H9 (cell line): ENCODE measurements around the gene ACSL4. TPM values are rescaled to one million over a fixed set of nuclear protein-coding genes. Genes with fewer than 3 reads are reported as not detected.

Experiments
- DNase-seq: peaks from one replicate; pipeline ENCODE4 v3.0.0-alpha.2; 2017
- H2AFZ ChIP-seq: one replicate; pipeline ENCODE4 v1.6.1; 2013; ENCODE audit warnings: mild to moderate bottlenecking, low read length, control low read depth, moderate library complexity
- H2AK5ac ChIP-seq: 2 replicates; pipeline ENCODE4 v1.6.1; 2013; ENCODE audit warnings: low read length, control low read depth, mixed read lengths; ENCODE audit not compliant: insufficient read length
- H2BK120ac ChIP-seq: one replicate; pipeline ENCODE4 v1.6.1; 2013; ENCODE audit warnings: low read depth, mild to moderate bottlenecking, low read length, control low read depth, inconsistent platforms; ENCODE audit not compliant: poor library complexity, severe bottlenecking
- H2BK12ac ChIP-seq: 2 replicates; pipeline ENCODE4 v1.6.1; 2013; ENCODE audit warnings: low read length, control low read depth, mixed read lengths, low read depth; ENCODE audit not compliant: insufficient read length
- H2BK15ac ChIP-seq: 2 replicates; pipeline ENCODE4 v1.6.1; 2013; ENCODE audit warnings: low read depth, low read length, control low read depth
- H2BK20ac ChIP-seq: one replicate; pipeline ENCODE4 v1.6.1; 2013; ENCODE audit warnings: low read depth, mild to moderate bottlenecking, low read length, control low read depth, inconsistent platforms; ENCODE audit not compliant: poor library complexity, severe bottlenecking
- H2BK5ac ChIP-seq: 2 replicates; pipeline ENCODE4 v1.6.1; 2013; ENCODE audit warnings: low read length, control low read depth, mixed read lengths; ENCODE audit not compliant: insufficient read length
- H3K14ac ChIP-seq: 2 replicates; pipeline ENCODE4 v1.6.1; 2013; ENCODE audit warnings: low read length, control low read depth; ENCODE audit not compliant: insufficient read depth
- H3K18ac ChIP-seq: 2 replicates; pipeline ENCODE4 v1.6.1; 2013; ENCODE audit warnings: low read depth, mild to moderate bottlenecking, mixed read lengths, low read length, control low read depth; ENCODE audit not compliant: insufficient read length
- H3K23ac ChIP-seq: 2 replicates; pipeline ENCODE4 v1.6.1; 2013; ENCODE audit warnings: low read length, control low read depth, mixed read lengths, low read depth; ENCODE audit not compliant: insufficient read length
- H3K23me2 ChIP-seq: 2 replicates; pipeline ENCODE4 v1.6.1; 2013; ENCODE audit warnings: low read depth, mild to moderate bottlenecking, mixed read lengths, low read length, control low read depth; ENCODE audit not compliant: insufficient read length, poor library complexity, severe bottlenecking
- H3K27ac ChIP-seq: 2 replicates; pipeline ENCODE4 v1.5.1; 2013; ENCODE audit warnings: low read length, control low read depth, mixed read lengths, low read depth; ENCODE audit not compliant: insufficient read length
- H3K27me3 ChIP-seq: 2 replicates; pipeline ENCODE4 v1.6.1; 2013; ENCODE audit warnings: low read length, control low read depth, inconsistent platforms; ENCODE audit not compliant: insufficient read depth
- H3K4ac ChIP-seq: 2 replicates; pipeline ENCODE4 v1.6.1; 2013; ENCODE audit warnings: low read depth, mild to moderate bottlenecking, control low read depth, inconsistent platforms, low read length, moderate library complexity
- H3K4me1 ChIP-seq: 2 replicates; pipeline ENCODE4 v1.6.1; 2013; ENCODE audit warnings: low read length, control low read depth, inconsistent platforms; ENCODE audit not compliant: insufficient read depth
- H3K4me2 ChIP-seq: 2 replicates; pipeline ENCODE4 v1.6.1; 2013; ENCODE audit warnings: low read length, control low read depth, mixed read lengths; ENCODE audit not compliant: insufficient read length, insufficient read depth
- H3K56ac ChIP-seq: 2 replicates; pipeline ENCODE4 v1.6.1; 2013; ENCODE audit warnings: low read depth, mild to moderate bottlenecking, mixed read lengths, low read length, control low read depth; ENCODE audit not compliant: insufficient read length
- H3K79me1 ChIP-seq: 2 replicates; pipeline ENCODE4 v1.6.1; 2013; ENCODE audit warnings: low read depth, mild to moderate bottlenecking, moderate library complexity, low read length, control low read depth, inconsistent platforms; ENCODE audit not compliant: insufficient read depth, poor library complexity, severe bottlenecking
- H3K79me2 ChIP-seq: 2 replicates; pipeline ENCODE4 v1.6.1; 2013; ENCODE audit warnings: low read length, control low read depth, inconsistent platforms; ENCODE audit not compliant: insufficient read depth
- H3K9ac ChIP-seq: 2 replicates; pipeline ENCODE4 v1.6.1; 2013; ENCODE audit warnings: low read length, control low read depth, mixed read lengths; ENCODE audit not compliant: insufficient read length; ENCODE audit errors: extremely low read depth
- H3K9me3 ChIP-seq: one replicate; pipeline ENCODE4 v1.6.1; 2013; ENCODE audit warnings: low read depth, low read length, inconsistent platforms; ENCODE audit not compliant: control insufficient read depth
- H3T11ph ChIP-seq: one replicate; pipeline ENCODE4 v1.6.1; 2013; ENCODE audit warnings: mild to moderate bottlenecking, low read length, control low read depth, inconsistent platforms
- H4K20me1 ChIP-seq: one replicate; pipeline ENCODE4 v1.6.1; 2013; ENCODE audit not compliant: control insufficient read depth, insufficient read length, insufficient read depth
- H4K5ac ChIP-seq: 2 replicates; pipeline ENCODE4 v1.6.1; 2013; ENCODE audit warnings: low read depth, mild to moderate bottlenecking, mixed read lengths, low read length, control low read depth; ENCODE audit not compliant: insufficient read length
- H4K8ac ChIP-seq: replicated peaks from 2 replicates; pipeline ENCODE4 v1.6.1; 2013; ENCODE audit warnings: low read length, control low read depth, mixed read lengths, low read depth; ENCODE audit not compliant: insufficient read length
- H4K91ac ChIP-seq: 2 replicates; pipeline ENCODE4 v1.6.1; 2013; ENCODE audit warnings: low read depth, mild to moderate bottlenecking, moderate library complexity, mixed read lengths, low read length, control low read depth; ENCODE audit not compliant: insufficient read length
- H3K27ac Mint-ChIP-seq, 3 experiments: 2 replicates in 2 of 3; 3 replicates in 1 of 3; pipeline ENCODE4 v1.8.0; 2020 to 2021; ENCODE audit warnings: mixed read lengths in 3 of 3, mild to moderate bottlenecking in 1 of 3, moderate library complexity in 1 of 3
- H3K27me3 Mint-ChIP-seq: 2 replicates; pipeline ENCODE4 v1.8.0; 2021; ENCODE audit warnings: low read depth, mild to moderate bottlenecking, moderate library complexity, mixed read lengths
- H3K36me3 Mint-ChIP-seq, 3 experiments: 2 replicates in 2 of 3; 3 replicates in 1 of 3; pipeline ENCODE4 v1.8.0; 2020 to 2021; ENCODE audit warnings: low read depth in 3 of 3, mixed read lengths in 3 of 3; ENCODE audit not compliant: insufficient read depth in 1 of 3
- H3K4me1 Mint-ChIP-seq, 2 experiments: 2 replicates each; pipeline ENCODE4 v1.8.0; 2020; ENCODE audit warnings: mixed read lengths in 2 of 2
- H3K4me3 Mint-ChIP-seq, 2 experiments: 2 replicates in 1 of 2; 3 replicates in 1 of 2; pipeline ENCODE4 v1.8.0; 2020 to 2021; ENCODE audit warnings: mild to moderate bottlenecking in 2 of 2, mixed read lengths in 2 of 2, moderate library complexity in 1 of 2
- H3K9me3 Mint-ChIP-seq, 2 experiments: 2 replicates in 1 of 2; 3 replicates in 1 of 2; pipeline ENCODE4 v1.8.0; 2020; ENCODE audit warnings: mild to moderate bottlenecking in 2 of 2, mixed read lengths in 2 of 2, moderate library complexity in 1 of 2
- CTCF ChIP-seq: fragments of 200-600 bp; sonication (generic); conservative IDR thresholded peaks from 3 replicates; pipeline ENCODE4 v1.8.0; 2021; ENCODE audit warnings: antibody characterized with exemption, mild to moderate bottlenecking
- WGBS: extraction: QIAGEN DNeasy Blood & Tissue Kit; methylation state at CpG from one replicate; pipeline ENCODE4 v1.1.7; 2013; ENCODE audit warnings: missing lambda C conversion rate, low lambda C conversion rate, mixed read lengths; ENCODE audit not compliant: insufficient read length; ENCODE audit errors: extremely low coverage; 5-methylcytosine and 5-hydroxymethylcytosine counted together
- total RNA-seq: library from RNA; stranded (reverse); gene quantifications from 2 replicates; pipeline ENCODE4 v1.2.1, GENCODE V29; 2021

ACSL4 gene
- total RNA-seq, 1 experiment from 2014 or later: 41.6 TPM

GRCh38 chrX:109774136-109774535 is 41.1 kb upstream of the ACSL4 start:
- H3K4me1 ChIP-seq: no peaks in the 10 kb centered on the region; the same call in 1 of the 2 replicates
- no peak overlapping the region for H3K18ac ChIP-seq
- H3K27me3 Mint-ChIP-seq: peaks cover 1% of the 10 kb centered on the region; the same call in 1 of the 2 replicates
- H3K14ac ChIP-seq: no peak overlapping the region
- H3K56ac ChIP-seq: no peak overlapping the region
- H3K4me3 Mint-ChIP-seq: no peak overlapping the region
- H4K91ac ChIP-seq: no peak overlapping the region
- no peak overlapping the region for H2AFZ ChIP-seq
- H2AK5ac ChIP-seq: no peak overlapping the region
- peaks cover 14 to 19% of the 10 kb centered on the region in 2 experiments for H3K4me1 Mint-ChIP-seq
- H3K4me2 ChIP-seq: no peak overlapping the region
- no peak overlapping the region for H4K5ac ChIP-seq
- H4K20me1 ChIP-seq: no peaks in the 10 kb centered on the region
- H3K9me3 ChIP-seq: no peaks in the 10 kb centered on the region
- H3T11ph ChIP-seq: no peak overlapping the region
- H3K79me2 ChIP-seq: no peaks in the 10 kb centered on the region
- TF ChIP-seq CTCF: no peak
- H3K9ac ChIP-seq: no peak overlapping the region
- H3K36me3 Mint-ChIP-seq: peaks cover 0 to 9% (median 9%) of the 10 kb centered on the region in 3 experiments; a peak in 5 of 7 replicates
- H2BK20ac ChIP-seq: no peak overlapping the region
- WGBS: no CpG with 5 or more reads among the region's 1 CpG
- H3K27me3 ChIP-seq: no peaks in the 10 kb centered on the region
- H2BK15ac ChIP-seq: no peak overlapping the region
- H3K27ac ChIP-seq: no peak overlapping the region
- no peak overlapping the region for H3K23ac ChIP-seq
- no peak overlapping the region for H4K8ac ChIP-seq
- H3K79me1 ChIP-seq: no peaks in the 10 kb centered on the region
- H3K27ac Mint-ChIP-seq: no peak overlapping the region
- H2BK120ac ChIP-seq: no peak overlapping the region
- H3K9me3 Mint-ChIP-seq: peaks cover 10 to 14% of the 10 kb centered on the region in 2 experiments; a peak in 4 of 5 replicates
- no peak overlapping the region for H2BK5ac ChIP-seq
- no peak overlapping the region for H3K4ac ChIP-seq
- H3K23me2 ChIP-seq: no peaks in the 10 kb centered on the region
- no peak for DNase-seq
- no peak overlapping the region for H2BK12ac ChIP-seq
